ENCODE measurements around the gene CDKN2B.
"Not testable (repeated sequence)": the region's sequence is repeated elsewhere in the genome, so short reads cannot be mapped to it uniquely, and the experiment has no call there.

DNA sequence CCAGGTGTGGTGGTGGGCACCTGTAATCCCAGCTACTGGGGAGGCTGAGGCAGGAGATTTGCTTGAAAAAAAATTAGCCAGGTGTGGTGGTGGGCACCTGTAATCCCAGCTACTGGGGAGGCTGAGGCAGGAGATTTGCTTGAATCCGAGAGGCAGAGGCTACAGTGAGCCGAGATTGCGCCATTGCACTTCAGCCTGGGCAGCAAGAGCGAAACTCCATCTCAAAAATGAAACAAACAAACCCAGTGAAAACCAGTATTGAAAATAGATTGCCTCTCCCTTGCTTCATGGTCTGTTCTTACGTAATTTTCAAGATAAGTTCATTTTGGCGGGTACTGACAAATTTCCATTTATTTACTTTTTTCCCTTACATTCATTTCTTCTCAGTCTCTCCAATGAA, 48.9 kb upstream of the CDKN2B start:
- TF ChIP-seq POLR2A (IDR thresholded peaks at IDR 0.05; ENCODE audit: low read length); GATA1 (IDR thresholded peaks at IDR 0.05; ENCODE audit: low read depth, low read length): not testable (repeated sequence)
